NCI-H526 (cell line): ENCODE measurements around the gene TRPM8.

Experiments
- DNase-seq, 2 experiments: peaks; one replicate each; lab custom pipeline; 2025; lab: John Stamatoyannopoulos, UW

The TRPM8 gene

DNA sequence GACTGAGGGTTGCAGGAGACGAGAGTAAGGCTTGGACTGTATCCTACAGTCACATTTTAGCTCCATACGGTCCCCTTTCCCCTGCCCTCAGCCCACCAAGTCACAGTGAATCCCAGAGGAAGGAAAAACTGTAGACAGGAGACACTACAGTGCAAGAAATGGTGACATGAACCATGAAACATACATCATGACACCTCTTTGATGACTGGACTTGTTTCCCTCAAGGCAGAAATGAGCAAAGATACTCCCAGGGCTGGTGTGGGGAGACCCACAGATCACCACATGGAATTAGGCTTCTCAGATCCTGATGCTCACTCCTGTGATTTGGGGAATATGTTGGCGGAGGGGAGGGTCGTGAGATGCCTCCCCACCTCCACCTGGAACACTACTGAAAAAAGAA, 85.1 kb downstream of the TRPM8 start:
- no peak for DNase-seq

DNA sequence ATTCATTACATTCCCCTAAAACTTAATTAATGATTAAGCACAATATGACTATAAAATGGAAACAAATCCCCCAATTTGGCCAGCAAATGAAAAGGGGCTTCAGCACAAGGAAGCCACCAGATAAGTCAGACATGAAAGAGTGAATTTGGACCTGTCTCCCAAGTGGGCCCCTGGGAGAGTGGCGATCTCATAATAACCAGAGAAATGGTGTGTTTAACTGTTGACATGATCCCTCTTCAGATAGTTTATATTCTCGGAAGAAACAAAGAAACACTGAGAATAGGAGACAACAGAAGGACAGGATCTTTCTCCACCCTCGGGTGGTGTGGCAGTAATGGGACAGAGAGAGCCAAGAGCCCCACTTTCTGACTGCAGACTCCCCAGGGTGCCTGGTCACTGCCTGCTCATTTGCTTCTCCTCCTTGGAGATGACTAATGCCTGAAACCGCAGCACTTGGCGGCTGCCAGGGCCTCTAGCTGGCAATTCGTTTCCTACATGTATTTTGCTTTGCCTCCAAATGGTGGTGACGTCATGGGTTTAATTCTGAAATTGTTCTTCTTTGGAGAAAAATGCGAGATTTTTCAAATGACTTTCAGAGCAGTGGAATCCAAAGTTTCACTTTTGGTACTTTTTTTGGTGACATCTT, 86.9 kb downstream of the TRPM8 start:
- no peak for DNase-seq

DNA sequence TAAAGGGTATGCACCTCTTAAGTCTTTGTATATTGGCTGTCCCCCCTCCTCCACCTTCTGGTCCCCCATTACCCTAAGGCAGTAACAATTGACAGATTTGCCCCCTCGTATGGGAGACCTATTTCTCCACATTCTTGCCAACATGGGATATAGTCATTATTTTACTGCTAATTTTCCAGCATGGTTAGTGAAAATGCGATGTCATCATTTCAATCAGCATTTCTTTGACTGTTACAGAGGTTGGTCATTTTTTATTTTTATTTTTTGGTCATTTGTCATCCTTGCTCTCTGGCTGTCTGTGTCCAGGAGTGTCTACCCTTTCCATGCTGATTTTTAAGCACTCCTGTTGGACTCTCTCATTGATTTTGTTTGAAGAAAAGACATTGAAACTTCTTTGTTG, 88.0 kb downstream of the TRPM8 start:
- no peak for DNase-seq

DNA sequence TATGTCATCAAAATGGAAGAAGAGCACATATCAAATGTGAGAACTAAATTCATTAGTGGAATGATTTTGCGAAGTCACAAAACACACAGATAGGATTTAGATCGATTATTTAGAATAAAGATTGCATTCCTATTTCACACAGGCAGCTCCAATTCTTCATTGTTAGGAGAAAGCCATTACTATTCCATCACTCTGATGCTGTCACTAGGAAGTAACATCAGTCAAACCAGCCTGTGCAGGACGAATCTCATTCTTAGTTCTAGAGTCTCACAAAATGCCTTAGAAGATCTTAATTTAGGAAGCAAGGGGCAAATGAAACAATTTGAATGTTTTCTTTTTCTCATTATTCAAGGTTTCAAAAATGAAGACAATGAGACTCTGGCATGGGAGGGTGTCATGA, 89.3 kb downstream of the TRPM8 start:
- DNase-seq: no peak

DNA sequence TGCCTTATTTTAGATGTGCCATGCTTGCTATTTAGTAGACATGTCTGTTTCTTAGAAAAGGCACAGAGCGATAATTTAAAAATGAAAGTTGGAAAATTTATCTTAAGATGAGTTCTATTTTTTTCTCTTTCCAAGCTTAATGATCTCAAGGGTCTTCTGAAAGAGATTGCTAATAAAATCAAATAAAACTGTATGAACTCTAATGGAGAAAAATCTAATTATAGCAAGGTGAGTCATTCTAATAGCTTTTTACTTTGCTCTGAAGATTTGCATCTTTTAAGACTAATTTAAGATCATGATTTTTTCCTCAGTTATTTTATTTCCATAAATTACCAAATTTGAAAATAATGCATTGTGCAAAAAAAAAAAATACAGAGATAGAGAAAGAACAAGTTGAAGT, 97.3 kb downstream of the TRPM8 start:
- no peak for DNase-seq

DNA sequence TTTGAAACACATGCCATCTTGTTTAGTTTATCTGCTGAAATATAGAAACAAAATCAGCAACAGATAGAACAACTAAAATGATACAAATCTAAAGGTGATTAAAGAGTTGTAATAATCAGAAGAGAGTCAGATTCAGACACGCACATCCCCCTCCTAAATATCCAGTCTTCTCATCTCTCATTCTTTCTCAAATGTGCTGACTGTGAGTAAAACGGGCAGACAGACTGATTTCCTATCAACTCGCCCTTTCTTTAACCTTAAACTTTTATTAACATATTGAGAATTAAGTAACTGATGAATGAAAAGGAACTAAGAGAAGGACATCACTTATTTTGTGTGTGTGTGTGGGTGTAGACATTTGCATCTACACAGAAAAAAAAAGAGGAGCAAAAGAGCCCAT, 98.7 kb downstream of the TRPM8 start:
- no peak for DNase-seq

DNA sequence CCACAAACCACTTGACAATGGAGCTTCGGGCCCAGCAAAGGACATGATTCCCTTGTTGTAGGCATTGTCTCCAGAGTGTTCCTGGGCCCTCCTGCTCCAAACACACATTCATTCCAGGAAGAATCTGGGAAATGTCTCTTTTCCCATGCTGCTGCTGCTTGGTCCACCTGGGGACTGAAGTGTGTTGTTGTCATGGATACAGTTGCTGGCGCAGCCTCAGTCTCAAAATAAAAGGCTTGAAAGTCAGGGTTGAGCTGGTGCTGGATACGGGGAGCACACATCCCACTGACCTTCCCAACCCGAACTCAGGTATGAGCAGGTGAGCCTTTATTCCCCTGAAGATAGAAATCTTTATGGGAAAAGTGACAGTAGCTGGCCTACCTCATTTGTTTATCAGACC, 102.7 kb downstream of the TRPM8 start:
- no peak for DNase-seq

DNA sequence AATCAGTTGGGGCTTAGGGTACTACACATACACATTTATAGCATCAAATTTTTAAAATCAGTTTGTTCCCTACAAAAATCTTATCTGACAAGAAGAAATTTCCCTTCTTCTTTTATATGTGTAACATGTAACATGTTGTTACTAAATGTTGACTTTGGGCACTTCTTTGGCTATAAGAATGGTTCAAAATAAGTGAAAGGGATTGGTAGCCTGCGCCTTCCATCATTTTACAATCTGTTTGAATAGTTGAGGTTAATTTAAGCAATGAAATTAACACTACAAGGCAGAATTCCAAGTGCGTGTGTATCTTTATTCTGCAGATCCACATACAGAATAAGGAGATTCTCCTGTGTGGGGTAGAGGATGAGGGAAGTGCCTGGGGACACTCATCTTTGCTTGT, 103.2 kb downstream of the TRPM8 start:
- no peak for DNase-seq

DNA sequence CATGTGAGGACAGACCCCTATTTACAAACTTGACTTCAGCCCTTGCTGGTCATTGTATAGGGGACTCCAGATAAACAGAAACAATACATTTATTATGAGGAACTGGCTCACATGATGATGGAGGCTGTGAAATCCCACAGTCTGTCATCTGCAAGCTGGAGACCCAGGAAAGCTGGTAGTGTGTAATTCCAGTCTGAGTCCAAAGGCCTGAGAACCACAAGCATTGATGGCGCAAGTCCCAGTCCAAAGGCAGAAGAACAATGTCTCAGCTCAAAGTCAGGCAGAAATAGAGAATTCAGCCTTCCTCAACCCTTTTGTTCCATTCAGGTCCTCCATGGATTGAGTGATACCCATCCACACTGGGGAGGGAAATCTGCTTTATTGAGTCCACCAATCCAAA, 105.3 kb downstream of the TRPM8 start:
- DNase-seq: no peak

DNA sequence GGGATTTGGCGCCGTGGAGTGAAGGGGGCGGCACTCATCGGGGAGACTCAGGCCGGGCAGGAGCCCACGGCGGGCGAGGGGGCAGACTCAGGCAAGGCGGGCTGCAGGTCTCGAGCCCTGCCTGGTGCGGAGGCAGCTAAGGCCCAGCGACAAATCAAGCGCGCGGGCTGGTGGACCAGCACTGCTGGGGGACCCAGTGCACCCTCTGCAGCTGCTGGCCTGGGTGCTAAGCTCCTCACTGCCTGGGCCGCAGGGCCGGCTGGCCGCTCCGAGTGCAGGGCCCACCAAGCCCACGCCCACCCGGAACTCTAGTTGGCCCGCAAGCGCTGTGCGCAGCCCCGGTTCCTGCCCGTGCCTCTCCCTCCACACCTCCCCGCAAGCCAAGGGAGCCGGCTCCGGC, 107.1 kb downstream of the TRPM8 start:
- DNase-seq: no peak

DNA sequence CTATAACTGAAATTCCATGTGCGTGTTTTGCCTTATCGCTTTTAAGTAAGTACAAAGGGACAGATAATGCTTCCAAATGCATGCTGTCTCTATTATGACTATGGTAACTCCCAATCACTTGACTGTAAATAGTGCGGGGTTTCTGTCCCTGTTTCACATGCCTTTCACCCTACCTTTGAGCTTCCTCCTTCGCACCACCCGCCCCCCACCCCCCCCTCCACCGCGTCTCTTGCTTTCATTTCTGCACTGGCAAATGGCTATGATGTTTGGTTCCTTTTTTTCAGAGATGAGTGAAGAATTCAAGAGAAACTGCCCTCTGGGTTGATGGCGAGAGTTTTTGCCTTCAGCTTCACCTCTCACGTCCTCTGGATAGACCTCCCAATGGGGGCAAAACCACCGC, 108.3 kb downstream of the TRPM8 start:
- no peak for DNase-seq

DNA sequence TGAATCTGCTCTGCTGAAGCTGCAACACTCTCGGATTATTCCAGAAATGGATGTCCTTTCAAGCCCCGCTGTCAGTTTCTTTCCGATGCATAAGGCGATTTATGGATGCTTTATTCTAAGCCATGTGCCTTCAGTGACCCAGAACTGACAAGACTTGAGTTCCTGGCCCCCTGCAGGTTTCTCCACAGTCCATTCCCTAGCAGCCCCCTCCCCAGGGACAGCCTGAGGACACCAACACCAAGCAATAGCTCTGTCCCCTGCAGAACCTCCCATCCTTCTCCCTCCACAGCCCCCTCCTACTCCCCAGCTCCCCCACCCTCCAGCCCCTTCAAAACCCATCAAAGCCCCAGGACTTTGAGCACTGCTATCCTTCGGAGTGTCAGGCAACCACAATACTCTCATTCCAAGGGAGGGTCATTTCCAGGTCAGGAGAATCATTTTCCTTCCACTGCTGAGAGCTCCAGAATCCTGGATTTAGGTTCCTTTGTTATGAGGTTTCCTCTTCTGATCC, 108.8 kb downstream of the TRPM8 start:
- no peak for DNase-seq

DNA sequence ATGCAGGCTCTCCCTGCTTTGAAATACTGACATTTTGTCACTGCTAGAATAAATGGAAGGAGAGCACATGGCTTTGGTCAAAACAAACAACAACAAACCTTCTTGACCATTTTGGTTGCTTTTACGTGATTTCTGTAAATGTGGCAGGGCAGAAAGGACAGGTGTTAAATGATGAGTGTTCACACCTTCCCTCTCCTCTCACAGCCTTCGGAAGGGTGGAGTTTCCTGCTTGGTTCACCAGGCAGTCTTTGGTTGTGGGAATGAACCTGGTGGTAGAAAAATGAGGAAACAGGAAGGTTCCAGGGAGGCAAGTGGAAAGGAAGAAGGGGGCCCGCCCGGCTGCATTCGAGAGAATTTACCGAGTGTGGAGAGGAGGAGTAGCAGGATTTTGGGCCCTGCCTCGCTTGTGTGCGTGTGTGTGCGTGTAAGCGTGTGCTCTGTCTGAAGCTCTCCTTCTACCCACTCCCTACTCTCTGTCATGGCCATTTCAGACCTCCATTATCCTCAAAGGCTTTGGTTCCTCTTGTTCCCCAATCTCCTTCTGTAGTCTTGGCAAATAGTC, 109.6 kb downstream of the TRPM8 start:
- DNase-seq: no peak

DNA sequence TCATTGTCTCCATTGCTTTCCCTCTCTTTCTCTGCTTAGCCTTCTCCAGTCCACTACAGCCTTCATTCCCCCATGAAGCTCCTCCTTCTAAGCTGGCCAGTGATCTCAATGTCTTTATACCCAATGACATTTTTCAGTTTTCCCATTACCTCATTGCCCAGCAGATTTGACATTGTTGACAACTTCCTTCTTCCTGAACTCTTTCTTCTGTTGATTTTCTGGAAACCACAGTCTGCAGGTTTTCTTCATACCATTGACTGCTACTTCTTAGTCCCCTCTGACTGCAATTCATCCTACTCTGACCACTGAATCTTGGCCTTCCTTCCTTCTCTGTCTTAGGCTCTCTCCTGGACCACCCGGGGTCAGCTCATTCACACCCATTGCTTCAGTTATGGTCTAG, 110.5 kb downstream of the TRPM8 start:
- DNase-seq: no peak

DNA sequence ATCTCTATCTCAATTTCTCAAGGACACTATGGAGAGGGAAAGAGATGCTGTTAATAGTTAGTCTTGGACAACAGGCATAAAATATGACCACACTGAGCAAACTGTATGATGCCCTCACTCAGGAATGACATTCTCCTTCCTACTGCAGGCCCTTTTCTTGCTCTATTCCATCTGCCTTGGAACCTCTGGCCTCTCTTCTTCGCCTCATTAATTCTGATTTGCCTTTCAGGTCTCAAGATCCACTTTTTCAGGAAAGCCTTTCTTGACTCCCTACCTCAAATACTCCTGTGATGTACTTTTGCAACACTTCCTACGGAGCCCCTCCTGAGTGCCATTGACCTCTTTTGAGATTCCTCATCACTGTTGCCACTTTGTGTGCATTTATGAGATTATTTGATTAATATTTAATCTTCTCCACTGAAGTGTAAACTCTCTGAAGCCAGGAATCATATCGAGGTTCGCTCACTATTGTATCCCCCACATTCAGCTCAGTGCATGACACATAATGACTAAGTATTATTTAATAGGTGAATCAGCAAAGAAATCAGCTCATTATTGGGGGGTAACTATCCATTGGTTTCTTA, 112.1 kb downstream of the TRPM8 start:
- no peak for DNase-seq

DNA sequence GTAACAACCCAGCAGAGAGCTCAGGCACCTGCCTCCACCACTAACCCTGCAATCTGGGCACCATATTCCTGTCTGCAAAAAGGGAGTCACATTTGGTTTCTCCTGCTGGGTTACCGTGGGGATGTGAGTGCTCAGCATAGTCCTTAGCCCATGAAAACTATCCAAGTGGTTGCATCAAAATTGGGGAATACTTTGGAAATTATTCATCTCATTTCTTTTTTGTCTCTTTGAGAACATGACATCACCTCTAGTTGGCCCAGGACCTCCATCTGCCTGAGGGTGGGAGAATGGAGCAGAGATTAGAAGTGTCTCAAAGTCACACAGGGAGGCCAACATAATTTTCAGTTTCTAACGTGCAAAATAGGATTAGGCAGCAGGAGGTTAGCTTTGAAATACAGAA, 114.0 kb downstream of the TRPM8 start:
- no peak for DNase-seq

DNA sequence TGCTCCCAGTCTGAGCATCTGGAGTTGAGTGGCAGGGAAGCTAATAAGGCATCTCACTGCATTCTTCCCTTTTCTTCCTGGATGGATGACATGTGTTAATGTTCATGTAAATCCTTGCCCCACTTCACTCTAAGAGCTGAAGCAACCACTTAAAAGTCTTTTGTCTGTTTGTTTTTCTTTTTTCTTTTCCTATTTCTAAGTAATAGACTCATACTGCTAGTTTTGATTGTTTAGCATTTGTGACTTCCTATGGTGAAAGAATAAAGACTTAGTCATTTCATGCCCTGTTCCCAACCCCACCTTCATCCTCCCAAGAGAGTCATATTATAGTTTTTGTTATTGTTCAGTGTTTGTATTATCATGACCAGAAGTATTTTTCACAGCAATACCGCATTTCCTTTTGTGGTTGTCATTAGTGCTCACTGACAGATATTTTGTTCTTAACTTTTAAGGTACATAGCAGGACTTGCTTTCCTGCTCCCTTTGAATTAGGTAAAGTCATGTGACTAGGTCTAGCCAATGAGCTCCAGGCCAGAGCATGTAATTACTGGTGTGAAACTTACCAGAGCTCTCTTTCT, 115.2 kb downstream of the TRPM8 start:
- no peak for DNase-seq

DNA sequence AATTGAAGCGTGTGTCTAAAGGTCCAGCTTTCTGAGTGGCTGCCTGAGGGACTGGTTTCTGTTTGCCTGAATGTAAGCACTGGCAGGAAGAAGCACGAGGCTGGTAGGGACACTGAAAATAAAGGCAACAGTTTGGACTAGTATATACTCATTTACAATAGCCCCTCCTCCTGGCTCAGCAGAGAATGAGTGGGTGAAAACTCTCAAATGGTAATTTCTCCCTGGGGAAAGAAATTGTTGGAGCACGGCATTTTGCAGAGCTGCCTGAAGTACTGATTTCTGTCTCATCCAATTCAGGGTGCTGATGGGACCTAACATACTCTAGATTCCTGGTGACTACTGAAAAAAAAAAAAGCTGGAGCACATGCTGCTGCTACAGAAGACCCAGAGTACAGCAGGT, 116.0 kb downstream of the TRPM8 start:
- DNase-seq: no peak

DNA sequence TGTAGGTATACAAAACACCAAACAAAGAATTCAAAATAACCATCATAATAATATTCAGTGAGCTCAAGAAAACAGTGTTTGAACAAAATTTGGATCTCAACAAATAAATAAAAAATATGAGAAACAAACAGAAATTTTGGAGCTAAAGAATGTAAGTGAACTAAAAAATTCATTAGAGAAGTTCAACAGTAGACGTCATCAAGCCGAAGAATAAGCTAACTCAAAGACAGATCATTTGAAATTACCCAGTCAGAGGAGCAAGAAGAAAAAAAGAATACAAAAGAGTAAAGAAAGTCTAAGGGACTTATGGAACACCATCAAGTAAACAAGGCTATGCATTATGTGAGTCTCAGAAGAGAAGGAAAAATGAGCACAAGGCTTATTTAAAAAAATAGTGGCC, 116.7 kb downstream of the TRPM8 start:
- DNase-seq: no peak

DNA sequence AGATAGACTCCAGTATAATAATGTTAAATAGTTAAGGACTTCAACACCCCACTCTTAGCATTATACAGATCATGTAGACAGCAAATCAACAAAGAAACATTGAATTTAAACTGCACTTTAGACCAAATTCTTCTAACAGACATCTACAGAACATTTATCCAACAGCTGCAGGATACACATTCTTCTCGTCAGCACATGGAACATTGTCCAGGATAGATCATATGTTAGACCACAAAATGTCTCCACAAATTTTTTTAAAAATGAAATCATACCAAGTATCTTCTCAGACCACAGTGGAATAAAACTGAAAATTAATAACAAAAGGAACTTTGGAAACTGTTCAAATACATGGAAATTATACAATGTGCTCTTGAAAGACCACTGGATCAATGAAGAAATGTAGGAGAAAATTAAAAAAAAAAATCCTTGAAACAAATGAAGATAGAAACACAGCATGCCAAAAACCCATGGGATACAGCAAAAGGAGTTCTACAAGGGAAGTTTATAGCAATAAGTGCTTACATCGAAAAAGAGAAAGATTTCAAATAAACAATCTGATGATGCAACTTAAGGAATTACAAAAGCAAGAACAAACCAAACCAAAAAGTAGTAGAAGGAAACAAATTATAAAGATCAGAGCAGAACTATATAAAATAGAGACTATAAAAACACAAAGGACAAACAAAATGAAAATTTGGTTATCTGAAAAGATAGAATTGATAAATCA, 121.1 kb downstream of the TRPM8 start:
- DNase-seq: no peak

DNA sequence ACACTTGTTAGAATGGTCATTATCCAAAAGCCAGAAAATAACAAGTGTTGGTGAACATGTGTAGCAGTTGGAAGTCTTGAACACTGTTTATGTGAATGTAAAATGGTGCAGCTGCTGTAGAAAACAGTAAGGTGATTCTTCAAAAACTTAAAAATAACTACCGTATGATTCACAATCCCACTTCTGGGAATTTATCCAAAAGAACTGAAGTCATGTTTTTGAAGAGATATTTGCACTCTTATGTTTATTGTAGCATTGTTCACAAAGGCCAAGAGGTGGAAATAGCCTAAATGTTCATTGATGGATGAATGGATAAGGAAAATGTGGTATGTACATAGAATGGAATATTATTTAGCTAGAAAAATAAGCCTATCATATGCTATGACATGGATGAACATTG, 127.0 kb downstream of the TRPM8 start:
- DNase-seq: no peak

DNA sequence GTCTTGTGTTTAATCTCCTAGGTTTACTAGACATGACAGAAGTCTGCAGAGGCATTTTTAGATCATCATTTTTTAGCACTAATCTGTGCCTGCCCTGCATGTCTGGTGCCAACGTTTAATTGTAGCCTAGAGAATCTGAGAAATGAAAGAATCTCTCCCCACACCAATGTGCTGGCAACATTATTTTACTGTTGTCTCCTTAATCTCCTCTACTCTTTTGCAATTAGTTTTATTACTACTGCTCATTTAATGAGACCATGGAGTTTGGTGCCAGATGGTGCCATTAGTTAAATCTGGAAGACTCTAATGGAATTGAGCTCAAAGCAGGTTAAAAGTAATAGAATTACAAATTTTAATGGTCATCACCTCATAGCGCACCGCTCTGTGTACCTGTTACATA, 129.3 kb downstream of the TRPM8 start:
- no peak for DNase-seq

DNA sequence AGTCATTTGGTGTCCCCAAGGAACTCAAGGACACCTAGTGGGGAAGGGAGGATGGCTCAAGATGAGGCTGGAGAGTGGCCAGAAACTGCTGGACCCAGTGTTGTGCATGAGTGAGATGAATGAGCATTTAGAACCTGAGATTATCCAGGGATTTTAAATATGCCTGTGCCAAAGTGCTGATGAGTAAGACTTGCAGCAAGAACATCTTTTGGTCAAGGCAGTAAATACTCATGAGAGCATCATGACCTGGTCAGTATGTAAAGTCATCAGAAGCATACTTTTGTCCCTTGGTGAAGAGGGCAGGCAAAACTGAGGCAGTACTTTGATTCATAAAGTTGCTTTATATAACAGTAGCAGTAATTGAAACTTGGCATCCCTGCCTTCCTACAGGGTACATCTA, 130.2 kb downstream of the TRPM8 start:
- no peak for DNase-seq
